ENCODE results near the gene P2RX5. TPM values are rescaled to one million over a fixed set of nuclear protein-coding genes. Genes with fewer than 3 reads are reported as not detected.

The P2RX5 gene
- total and polyA plus RNA-seq, 2 experiments from 2014 or later = 7.5 to 13.6 TPM

DNA sequence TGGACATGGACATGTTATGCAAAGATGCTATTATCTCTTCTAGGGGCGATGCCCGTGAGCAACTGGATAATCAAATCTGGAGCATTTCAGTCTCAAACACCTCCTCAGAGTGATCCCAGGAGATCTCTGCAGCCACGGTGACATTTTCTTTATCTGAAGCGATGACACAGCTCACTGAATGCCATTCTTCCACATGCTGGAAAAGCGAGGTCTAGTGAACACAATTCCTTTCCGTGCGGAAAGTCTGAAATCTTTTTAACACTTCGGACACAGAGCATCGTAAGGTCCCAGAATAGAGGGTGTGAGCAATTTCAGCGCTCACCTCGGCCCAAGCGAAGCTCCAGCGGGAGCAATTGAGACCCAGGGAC is 27.2 kb upstream of the P2RX5 start:
- peak overlapping the region; percentile 98 for H3K4me3 Mint-ChIP-seq
- Histone ChIP-seq H3K9me2 (ENCODE audit: insufficient read depth) (no peaks in the 10 kb centered on the region), H3K27me3 (ENCODE audit: insufficient read depth) (no peaks in the 10 kb centered on the region), H3F3A (replicated peaks; ENCODE audit: low read depth) (peaks cover 3% of the 10 kb centered on the region), H3K4me3 (peak overlapping the region; percentile 99), H3K4me1 (ENCODE audit: insufficient read depth) (peaks cover 18% of the 10 kb centered on the region; the same call in 1 of the 2 replicates), H3K27ac (ENCODE audit: low read depth) (peak overlapping the region; percentile 84; the same call in 1 of the 2 replicates), H3K36me3 (ENCODE audit: insufficient read depth) (peaks cover 23% of the 10 kb centered on the region), H3K79me2 (replicated peaks; ENCODE audit: insufficient read depth) (peaks cover 44% of the 10 kb centered on the region), H4K20me1 (replicated peaks; ENCODE audit: insufficient read depth) (peaks cover 32% of the 10 kb centered on the region), H3K4me2 (peak overlapping the region; percentile 93), H2AFZ (peak overlapping the region; percentile 95)
- H3K27ac Mint-ChIP-seq = peak overlapping the region; percentile 92
- TF ChIP-seq EZH2 (IDR thresholded peaks at IDR 0.05; ENCODE audit: low read depth, unreplicated experiment) (no peak), ZNF114 (CRISPR knock-in tag; IDR thresholded peaks at IDR 0.05) (no peak), POLR2AphosphoS5 (IDR thresholded peaks at IDR 0.05; ENCODE audit: low read depth) (no peak)
- TF ChIP-seq, protein P1, sequence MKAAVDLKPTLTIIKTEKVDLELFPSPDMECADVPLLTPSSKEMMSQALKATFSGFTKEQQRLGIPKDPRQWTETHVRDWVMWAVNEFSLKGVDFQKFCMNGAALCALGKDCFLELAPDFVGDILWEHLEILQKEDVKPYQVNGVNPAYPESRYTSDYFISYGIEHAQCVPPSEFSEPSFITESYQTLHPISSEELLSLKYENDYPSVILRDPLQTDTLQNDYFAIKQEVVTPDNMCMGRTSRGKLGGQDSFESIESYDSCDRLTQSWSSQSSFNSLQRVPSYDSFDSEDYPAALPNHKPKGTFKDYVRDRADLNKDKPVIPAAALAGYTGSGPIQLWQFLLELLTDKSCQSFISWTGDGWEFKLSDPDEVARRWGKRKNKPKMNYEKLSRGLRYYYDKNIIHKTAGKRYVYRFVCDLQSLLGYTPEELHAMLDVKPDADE (IDR thresholded peaks at IDR 0.05) = 0 out of 2 replicates have a peak, but pooled peaks have one; percentile 8
- H3K4me1 Mint-ChIP-seq = peaks cover 24% of the 10 kb centered on the region
- no peak; the same call in 2 of the 3 replicates for ATAC-seq
- DNase-seq (ENCODE audit: low spot score) = no peak
- H3K9me3 Mint-ChIP-seq = no peaks in the 10 kb centered on the region; the same call in 2 of the 3 replicates
- peaks cover 12% of the 10 kb centered on the region for H3K27me3 Mint-ChIP-seq (ENCODE audit: insufficient read depth, low read depth, poor library complexity)
- H3K36me3 Mint-ChIP-seq (ENCODE audit: low read depth) = peaks cover 68% of the 10 kb centered on the region

DNA sequence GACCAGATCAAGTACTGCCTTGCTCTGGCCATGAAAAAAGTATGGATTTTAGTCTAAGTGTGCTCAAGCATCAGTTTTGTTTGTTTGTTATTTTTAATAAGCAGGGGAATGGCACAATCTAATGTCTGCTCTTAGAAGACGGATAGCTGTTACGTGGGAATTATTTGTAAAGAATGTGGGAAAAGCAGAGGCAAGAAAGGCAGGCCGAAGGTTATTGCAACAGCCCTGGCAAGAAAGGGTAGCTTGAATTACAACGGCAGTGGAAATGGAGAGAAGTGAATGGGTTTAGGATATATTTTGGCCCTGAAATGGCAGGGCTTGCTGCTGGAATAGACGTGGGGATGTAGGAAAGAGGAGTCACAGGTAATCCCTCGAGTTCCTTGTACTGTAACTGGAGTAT is 26.8 kb upstream of the P2RX5 start:
- Mint-ChIP-seq H3K4me3 (peak overlapping the region; percentile 98), H3K36me3 (ENCODE audit: low read depth) (peaks cover 66% of the 10 kb centered on the region), H3K27me3 (ENCODE audit: insufficient read depth, low read depth, poor library complexity) (peaks cover 12% of the 10 kb centered on the region), H3K27ac (peak overlapping the region; percentile 92), H3K9me3 (no peaks in the 10 kb centered on the region; the same call in 2 of the 3 replicates), H3K4me1 (peaks cover 24% of the 10 kb centered on the region)
- Histone ChIP-seq H3K36me3 (ENCODE audit: insufficient read depth) (peaks cover 20% of the 10 kb centered on the region), H3K4me3 (peak overlapping the region; percentile 99), H3K9me2 (ENCODE audit: insufficient read depth) (no peaks in the 10 kb centered on the region), H4K20me1 (replicated peaks; ENCODE audit: insufficient read depth) (peaks cover 28% of the 10 kb centered on the region), H3K4me2 (peak overlapping the region; percentile 93), H2AFZ (no peak overlapping the region), H3K79me2 (replicated peaks; ENCODE audit: insufficient read depth) (peaks cover 40% of the 10 kb centered on the region), H3K27ac (ENCODE audit: low read depth) (no peak overlapping the region), H3K4me1 (ENCODE audit: insufficient read depth) (peaks cover 18% of the 10 kb centered on the region; the same call in 1 of the 2 replicates), H3K27me3 (ENCODE audit: insufficient read depth) (no peaks in the 10 kb centered on the region), H3F3A (replicated peaks; ENCODE audit: low read depth) (peaks cover 4% of the 10 kb centered on the region)
- DNase-seq (ENCODE audit: low spot score) (no peak), ATAC-seq (no peak)
- no peak for TF ChIP-seq ZNF331 (CRISPR knock-in tag; IDR thresholded peaks at IDR 0.05; ENCODE audit: low read depth)
- TF ChIP-seq, protein P2, sequence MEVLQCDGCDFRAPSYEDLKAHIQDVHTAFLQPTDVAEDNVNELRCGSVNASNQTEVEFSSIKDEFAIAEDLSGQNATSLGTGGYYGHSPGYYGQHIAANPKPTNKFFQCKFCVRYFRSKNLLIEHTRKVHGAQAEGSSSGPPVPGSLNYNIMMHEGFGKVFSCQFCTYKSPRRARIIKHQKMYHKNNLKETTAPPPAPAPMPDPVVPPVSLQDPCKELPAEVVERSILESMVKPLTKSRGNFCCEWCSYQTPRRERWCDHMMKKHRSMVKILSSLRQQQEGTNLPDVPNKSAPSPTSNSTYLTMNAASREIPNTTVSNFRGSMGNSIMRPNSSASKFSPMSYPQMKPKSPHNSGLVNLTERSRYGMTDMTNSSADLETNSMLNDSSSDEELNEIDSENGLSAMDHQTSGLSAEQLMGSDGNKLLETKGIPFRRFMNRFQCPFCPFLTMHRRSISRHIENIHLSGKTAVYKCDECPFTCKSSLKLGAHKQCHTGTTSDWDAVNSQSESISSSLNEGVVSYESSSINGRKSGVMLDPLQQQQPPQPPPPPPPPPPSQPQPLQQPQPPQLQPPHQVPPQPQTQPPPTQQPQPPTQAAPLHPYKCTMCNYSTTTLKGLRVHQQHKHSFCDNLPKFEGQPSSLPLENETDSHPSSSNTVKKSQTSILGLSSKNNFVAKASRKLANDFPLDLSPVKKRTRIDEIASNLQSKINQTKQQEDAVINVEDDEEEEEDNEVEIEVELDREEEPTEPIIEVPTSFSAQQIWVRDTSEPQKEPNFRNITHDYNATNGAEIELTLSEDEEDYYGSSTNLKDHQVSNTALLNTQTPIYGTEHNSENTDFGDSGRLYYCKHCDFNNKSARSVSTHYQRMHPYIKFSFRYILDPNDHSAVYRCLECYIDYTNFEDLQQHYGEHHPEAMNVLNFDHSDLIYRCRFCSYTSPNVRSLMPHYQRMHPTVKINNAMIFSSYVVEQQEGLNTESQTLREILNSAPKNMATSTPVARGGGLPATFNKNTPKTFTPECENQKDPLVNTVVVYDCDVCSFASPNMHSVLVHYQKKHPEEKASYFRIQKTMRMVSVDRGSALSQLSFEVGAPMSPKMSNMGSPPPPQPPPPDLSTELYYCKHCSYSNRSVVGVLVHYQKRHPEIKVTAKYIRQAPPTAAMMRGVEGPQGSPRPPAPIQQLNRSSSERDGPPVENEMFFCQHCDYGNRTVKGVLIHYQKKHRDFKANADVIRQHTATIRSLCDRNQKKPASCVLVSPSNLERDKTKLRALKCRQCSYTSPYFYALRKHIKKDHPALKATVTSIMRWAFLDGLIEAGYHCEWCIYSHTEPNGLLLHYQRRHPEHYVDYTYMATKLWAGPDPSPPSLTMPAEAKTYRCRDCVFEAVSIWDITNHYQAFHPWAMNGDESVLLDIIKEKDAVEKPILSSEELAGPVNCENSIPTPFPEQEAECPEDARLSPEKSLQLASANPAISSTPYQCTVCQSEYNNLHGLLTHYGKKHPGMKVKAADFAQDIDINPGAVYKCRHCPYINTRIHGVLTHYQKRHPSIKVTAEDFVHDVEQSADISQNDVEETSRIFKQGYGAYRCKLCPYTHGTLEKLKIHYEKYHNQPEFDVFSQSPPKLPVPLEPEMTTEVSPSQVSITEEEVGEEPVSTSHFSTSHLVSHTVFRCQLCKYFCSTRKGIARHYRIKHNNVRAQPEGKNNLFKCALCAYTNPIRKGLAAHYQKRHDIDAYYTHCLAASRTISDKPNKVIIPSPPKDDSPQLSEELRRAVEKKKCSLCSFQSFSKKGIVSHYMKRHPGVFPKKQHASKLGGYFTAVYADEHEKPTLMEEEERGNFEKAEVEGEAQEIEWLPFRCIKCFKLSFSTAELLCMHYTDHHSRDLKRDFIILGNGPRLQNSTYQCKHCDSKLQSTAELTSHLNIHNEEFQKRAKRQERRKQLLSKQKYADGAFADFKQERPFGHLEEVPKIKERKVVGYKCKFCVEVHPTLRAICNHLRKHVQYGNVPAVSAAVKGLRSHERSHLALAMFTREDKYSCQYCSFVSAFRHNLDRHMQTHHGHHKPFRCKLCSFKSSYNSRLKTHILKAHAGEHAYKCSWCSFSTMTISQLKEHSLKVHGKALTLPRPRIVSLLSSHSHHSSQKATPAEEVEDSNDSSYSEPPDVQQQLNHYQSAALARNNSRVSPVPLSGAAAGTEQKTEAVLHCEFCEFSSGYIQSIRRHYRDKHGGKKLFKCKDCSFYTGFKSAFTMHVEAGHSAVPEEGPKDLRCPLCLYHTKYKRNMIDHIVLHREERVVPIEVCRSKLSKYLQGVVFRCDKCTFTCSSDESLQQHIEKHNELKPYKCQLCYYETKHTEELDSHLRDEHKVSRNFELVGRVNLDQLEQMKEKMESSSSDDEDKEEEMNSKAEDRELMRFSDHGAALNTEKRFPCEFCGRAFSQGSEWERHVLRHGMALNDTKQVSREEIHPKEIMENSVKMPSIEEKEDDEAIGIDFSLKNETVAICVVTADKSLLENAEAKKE (CRISPR knock-in tag; IDR thresholded peaks at IDR 0.05) = no peak
- TF ChIP-seq ZNF114 (CRISPR knock-in tag; IDR thresholded peaks at IDR 0.05) = no peak

All from GM23338 (cell line).